GM21360 (cell line): ENCODE results near the gene GLI3.
A peak's percentile ranks its signal among the peaks of the same experiment; 100 is the strongest.

ENCODE experiments used
- ATAC-seq: cut with Tn5 transposase; IDR thresholded peaks from one replicate; pipeline ENCODE4 v1.9.1; 2021; ENCODE audit warnings: mild to moderate bottlenecking, moderate library complexity; ENCODE audit not compliant: unreplicated experiment

GLI3 gene

DNA sequence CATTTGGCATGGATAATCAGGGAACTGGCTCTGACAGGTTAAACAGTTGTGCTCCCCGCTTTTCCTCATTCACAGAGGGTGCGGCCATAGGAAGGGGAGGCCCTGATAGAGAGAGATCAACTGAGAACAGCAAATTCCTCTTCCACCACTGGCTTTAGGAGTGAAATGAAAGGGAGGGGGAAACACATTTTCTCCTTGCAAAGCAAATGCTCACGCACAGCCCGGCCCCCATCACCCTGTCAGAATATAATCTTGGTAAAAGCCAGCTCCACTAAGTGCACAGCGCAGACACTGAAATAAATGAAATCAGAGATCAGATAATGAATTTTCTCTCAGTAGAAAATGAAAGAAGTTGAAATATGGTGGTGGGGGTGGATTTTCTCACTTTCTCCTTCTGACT is 187.2 kb downstream of the GLI3 start:
- no peak for ATAC-seq

DNA sequence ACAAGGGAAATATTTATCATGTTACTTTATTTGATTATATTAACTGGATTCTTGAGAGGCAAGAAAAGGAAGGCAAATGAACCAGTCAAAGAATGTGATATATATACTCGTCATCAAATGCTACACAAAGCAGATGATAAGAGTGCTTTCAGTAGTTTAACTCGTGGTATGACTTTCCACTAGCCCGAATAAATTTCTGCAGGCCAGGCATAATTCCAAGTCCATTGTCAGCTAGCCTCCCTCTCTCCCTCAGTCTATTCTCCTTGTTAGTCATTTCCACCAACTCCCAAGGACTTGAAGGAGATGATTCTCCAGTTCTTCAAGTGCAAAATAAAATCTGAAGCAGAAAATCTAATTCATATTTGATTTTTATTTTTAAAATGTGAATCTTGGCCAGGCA is 190.5 kb downstream of the GLI3 start:
- no peak for ATAC-seq

DNA sequence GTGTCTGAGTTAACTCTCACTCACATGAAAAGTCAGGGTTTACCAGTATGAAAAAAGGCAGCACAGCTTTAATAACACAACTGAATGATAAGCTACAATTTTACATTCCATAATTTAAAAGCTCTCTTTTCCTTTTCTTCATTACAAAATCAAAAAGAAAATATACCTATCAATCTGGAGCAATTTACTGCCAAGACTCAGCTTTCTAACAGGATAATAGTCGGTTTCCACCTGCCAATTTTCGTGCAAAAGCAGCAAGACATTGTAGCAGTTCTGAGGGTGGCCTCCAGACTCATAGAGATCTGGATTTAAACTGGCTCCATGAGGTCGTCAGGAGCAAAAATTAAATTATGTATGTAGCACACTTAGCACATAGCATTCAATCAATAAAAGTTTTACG is 191.0 kb downstream of the GLI3 start:
- no peak for ATAC-seq

DNA sequence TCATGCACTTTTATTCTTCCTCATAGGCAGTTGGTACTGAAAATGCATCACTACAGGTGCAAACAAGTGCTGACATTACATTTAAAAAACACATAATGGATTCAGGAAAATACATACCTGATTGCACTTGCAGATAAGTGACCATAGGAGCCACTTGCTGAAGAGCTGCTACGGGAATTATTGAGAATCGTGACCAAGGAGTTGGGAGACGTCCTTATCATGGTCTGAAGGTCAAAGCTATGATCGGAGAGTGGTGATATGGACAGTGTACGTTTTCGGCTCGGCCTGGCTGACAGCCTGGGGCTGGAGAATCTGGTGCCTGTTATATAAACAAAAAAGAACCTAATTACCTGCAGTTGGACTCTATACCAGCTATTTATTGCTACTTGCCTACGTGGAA is 197.1 kb downstream of the GLI3 start:
- ATAC-seq: no peak

DNA sequence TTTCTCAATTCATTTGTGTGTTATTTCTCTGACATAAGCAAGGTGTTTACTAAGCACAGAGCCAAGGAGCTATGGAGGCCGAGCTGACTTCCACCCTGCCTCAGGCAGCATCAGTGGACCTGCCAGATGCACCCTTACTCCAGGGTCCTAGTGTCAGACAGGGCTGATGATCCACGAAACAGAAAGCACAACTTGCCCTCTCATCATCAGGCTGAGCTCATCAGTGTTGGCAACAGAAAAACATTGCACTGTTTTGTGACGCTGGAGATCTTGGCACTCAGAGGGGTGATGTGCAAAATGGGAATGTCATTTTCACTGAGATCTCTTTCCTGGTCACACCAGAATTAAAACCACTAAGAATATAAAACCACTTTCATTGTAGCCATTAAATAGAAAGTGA is 201.8 kb downstream of the GLI3 start:
- ATAC-seq: no peak

DNA sequence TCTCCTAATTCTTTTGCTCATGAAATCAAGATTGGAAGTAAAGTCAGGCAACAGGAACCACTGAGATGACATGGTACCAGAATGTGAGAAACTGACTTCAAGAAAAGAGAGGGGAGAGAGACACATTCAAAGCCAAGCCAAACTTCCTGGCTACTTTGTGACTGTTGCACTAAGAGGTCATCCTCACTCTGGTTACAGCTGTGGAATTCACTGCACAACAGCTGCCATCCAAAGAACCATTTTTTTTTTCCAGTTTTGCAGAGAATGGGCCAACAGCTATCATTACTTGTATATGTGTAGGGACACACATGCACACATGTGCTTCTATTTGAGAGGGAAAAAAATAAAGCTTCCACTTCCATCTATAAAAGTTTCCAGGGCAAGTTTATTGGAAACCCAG is 203.5 kb downstream of the GLI3 start:
- no peak for ATAC-seq

DNA sequence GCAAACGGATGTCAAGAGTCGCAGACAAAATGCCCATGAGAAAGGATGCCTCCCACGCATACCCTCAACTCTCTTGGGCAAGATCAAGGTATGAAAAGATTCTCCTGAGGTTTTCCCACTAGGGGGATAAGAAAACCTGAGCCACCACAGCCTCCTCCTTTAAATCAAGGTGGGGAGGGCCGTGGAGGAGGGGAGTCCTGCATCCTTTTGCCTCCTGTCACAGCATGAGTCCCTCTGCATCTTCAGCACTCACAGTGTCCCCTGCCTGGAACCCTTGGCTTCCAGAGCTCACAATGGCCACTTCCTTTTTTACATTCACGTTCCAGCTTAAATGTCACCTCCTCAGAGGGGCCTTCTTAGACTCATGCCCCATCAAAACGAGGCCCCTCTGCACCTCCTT is 207.6 kb downstream of the GLI3 start:
- no peak for ATAC-seq

DNA sequence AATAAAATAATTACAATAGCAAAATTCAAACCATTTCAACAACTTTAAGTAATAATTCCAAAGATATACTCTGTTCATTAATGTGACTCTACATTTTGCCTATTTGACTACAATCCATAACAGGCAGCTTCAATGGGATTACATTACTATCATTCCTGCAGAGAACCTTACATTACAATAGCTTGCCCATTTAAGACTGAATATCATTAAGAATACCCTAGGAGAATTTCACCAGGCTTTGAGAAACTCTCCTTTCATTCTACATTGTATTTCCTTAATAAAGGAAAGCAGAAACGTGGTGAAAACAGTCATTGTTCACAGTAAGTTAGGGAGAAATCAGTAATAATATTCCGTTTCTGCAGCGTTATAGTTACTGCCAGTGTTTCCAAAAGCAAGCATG is 209.5 kb downstream of the GLI3 start:
- no peak for ATAC-seq

DNA sequence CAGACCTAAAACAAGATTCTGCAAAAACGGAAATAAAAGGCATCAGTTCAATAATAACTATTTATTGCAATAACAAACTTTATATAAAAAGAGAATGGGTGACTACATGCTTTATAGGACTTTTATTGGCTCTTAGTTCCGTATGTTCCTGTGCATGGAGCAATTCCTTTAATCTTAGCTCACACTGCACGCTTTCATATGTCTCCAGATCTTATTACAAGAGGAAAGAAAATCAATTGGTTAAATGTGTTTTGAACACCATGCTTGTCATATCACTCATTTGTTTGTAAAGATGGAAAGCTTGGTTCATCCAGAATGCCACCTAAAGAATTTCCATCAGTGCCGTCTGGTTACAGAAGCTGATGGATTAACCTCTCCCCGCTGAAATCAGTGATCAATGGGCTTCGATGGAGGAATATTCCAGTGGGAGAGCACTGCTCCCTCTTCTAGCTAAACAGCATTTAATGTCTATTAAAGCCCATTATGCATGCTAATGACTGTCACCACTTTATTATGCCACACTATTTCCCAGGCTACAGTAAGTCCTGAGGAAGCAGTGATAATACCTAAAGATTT is 210.3 kb downstream of the GLI3 start:
- ATAC-seq: no peak

DNA sequence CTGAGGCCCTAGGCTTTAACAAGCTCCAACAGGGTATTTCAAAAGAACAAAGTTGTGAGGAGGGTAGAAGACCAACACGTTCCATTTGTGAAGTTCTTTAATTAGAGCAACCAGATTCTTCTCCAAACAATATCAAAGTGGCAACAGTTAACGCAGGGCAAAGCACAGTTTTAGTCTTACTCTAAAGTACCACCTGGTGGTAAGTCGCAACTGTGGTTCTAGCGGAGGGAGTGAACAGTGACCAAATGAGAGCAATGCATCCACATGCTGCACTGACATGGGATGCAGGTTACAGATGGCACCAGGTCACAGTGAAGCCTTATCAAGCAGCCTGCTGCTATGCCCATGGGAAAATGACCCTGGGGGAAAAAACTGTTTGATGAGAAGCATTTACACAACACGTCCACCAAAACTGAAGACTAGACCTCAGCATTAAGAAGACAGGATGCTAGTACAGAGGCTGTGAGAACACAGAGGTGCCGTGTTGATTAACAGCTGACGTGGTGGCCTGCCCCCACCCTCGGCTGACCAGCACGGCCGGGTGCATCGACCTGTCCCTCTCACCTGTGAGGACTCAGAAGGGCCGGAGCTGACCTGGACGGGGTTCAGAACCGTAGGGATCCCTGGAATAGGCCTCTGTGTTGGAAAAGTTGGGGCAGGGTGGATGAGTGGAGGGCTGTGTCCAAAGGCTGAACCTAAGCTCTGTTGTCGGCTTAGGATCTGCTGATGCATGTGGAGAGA is 211.2 kb downstream of the GLI3 start:
- ATAC-seq: no peak

DNA sequence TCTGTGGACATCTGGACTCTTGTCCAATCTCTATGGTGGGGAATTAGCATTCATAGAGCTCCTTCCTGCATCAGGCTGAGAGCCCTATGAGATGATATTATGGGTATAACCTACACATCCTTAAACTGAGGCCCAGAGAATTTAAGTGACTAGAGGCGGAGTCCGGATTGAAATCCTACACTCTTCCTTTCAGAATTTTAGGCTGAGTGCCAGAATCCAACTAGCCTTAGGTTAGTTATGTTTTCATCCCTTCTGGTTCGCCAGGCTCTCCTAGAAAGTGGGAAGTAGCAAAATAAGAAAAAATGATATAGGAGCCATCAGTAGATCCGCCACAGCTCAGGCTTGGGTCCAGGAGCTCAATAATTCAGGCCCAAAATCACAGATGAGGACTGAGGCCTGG is 212.5 kb downstream of the GLI3 start:
- no peak for ATAC-seq

DNA sequence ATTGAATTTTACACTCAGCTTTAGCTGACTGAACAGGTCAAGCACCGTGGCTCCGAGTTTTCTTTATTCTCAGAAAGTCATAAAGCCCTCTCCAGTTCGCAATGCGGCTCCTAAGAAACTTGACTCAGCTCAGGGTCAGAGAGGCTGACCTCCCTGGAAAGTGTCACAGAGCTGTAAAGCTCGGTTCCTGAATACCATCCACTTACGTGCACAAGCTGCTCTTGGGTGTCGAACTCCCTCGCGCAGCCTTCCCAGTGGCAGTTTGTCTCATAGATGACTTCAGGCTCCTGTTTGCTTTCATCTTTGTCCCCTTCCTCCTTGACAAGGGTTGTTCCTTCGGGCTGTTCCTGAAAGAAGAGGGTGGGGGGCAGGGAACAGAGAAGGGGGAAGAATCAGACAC is 213.7 kb downstream of the GLI3 start:
- no peak for ATAC-seq

DNA sequence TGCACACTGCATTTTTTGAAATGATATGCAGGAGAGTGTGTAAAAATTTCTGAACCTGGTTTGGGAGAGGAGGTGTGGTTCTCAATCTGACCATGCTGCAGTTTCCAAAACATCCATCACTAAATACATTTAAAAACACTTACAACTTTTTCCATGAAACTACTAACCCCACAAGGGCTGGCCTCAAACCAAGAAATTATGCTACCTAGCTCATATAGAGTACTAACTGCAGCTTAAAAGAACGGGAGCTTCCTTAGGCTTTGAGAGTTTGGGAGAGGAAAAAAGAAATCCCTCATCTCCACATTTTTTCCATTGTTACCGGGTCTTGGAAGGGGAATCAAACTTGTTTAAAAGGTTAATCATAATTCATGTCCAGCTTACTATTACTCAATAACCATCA is 214.2 kb downstream of the GLI3 start:
- no peak for ATAC-seq

DNA sequence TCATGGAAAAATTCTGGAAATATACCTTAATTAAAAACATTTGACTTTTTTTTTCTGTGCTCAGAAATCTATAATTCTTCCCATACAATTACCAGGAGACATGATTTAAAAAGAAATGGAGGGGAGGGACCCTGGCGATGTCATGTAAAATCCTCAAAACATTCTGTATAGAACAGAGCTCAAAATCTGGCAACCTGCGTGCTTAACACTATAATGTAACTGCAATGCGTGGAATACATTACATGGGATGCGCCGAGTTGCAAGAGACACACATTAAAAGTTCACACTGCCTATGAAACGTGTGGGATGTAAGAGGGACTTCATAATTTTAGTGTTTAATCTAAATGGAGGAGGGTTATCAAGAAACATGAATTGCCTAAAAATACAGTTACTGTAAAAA is 215.0 kb downstream of the GLI3 start:
- no peak for ATAC-seq

DNA sequence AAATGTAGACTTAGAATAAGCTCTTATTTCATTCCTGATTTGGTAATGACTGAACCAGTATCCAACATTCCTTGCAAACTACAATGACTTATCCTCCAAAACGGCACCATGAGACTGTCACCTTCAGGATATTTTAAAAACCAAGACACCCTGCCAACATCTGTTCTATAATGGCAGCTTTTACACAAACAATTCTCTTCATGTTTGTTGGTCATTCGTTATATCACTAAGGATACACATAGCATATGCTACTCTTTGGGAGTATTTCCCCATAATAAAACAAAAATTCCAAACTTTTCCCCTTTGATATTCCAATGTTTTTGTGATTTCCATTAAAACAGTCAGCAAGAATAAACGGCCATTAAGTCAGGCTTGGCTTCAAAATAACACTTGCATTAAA is 215.4 kb downstream of the GLI3 start:
- no peak for ATAC-seq

DNA sequence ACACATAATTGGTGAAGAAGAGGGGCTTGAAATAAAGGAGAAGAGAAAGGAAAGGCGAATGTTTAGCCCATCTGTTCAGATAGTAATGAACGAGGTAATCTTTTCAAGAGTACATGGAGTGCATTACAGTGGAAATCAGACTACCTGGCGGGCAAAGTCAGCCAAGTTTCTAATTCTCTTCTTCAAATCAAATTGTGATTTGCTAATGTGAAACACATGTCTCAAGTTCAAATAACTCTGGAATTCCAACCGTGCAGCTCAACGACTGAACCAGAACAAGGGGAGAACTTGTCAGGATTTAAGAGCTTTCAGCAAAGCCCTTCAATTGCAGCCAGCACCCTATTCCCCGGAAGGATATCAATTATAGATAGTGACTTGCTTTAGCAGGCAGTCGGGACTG is 216.9 kb downstream of the GLI3 start:
- ATAC-seq: no peak

DNA sequence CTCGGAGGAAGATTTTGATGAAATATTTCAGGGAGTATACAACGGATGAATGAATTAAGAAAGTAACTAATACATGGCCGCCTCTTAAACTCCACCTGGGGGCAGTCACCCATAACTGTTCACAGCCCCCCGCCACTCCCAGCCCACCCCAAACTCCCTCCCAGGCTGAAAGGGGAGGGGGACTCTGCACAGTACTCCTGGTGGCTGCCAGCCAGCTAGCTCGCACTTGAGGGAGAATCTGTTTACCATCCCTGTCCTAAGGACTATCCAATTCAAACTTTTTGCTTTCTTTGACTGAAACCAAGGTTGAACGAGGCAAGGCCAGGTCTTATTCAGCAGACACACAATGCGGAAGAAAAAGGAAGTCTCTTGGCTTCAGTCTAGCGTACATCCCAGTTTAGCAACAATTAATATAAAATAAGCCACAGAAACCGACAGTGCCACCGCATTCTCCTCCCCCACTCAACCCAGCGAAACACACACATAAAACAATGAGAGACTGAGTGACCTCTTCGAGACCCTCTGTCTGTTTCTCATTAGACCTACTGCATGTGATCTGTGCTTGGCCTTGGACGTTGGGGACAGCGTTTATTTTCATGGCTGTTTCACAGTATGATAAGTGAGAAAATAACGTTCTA is 219.5 kb downstream of the GLI3 start:
- no peak for ATAC-seq

DNA sequence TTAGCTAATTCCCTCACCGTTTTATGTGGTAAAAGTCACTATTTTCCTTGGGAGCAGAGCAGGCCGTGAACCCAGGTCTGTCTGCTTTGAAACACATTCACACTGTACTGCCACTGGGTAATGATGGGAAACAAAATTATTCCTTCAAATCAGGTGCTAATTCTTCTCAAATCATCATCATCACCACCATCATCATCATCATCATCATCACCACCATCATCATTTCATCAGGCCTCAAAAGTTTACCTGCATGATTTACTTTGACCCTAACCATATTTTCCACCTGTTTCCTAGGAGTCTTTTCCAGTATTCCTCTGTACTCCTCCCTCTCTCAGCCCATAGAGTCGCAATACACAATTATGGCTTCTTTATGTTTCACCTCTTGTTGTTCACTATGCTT is 220.5 kb downstream of the GLI3 start:
- ATAC-seq: no peak

DNA sequence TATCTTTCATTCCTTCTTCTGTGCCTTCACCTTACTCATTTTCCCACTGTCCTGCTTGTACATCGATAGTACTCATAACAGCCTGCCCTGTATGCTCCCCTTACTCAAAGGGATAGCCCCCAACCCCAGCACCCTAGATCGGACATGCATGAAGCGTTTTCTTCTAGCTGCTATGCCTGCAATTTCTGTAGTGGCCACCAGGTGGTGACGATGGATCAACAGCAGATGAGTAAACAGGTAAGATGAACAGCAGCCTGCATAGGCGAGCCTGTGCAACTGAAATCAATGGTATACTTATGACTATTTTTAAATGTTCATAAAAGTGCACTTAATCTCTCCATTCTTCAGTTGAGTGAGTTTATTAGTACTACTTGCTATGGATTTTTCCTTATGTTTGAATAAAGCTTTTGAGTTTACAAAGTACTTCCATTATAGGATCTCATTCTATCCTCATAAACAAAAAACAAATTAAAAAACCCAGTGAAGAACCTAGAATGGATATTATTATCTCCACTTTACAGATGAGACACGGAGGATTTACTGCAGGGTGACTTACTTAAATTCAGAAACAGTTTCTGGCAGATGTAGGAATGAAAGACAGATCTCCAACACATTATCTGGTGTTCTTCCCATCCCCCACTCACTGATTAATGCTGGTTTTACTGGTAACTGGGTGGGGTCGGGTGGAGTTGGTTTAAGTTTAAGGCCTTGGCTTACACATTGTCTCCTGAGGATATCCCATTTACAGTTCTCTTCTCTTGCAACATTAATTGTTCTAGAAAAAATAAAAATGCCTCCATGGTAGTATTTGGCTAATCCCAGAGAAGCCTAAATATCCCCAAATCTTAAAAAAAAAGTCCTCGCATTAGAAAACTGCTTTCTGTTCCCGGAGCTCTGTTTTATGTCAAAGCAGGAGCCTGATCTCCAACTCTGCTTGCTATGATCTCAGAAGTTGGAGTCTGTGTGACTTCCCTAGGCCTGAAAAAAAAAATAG is 222.1 kb downstream of the GLI3 start:
- ATAC-seq: peak; percentile 57

DNA sequence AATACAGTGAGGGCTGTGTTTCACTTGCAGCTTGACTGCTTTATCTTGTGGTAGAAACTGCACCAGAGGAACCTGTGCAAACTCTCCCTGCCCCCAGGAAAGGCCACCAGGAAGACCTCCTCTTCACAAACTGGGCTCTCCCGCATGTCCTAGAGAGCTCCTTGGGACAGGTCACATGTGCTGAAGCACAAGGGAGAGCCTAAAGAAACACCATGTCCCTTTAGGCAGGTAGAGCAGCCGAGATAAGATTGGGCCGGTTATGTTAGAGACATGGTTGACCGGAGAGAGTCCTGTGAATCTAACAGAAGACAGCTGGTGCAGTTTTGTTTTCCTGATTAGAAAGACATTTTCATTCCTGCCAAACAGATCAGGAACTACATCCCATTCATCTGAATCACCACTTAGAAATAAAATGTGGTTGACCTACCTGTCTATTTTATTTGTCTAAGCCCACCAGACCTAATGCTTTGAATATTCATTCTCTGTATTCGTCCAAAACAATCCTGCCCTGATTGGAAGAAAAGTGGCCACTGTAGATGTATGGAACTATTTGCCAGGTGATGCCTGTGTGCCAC is 224.1 kb downstream of the GLI3 start:
- ATAC-seq: no peak

DNA sequence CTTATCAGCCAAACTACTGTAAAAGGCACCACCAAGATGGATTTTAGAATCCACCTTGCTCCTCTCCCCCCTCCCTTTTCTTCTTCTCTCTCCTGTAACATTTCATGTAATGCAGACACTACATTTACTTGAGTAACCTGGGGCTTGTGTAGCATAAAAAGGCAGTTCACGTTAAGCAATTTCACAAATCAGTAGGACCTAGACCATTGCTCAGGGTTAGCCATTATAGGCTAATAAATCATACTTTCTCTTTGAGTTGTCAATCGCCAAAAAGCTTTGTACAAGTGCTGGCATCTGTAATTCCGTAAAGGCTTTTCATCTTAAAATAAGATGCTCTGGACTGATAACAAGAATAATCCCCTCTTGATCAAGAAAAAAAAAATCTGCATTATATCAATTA is 224.7 kb downstream of the GLI3 start:
- no peak for ATAC-seq
